Measurements from ENCODE around the gene SREBF1. TPM values are rescaled to one million over a fixed set of nuclear protein-coding genes. Genes with fewer than 3 reads are reported as not detected.

Gene SREBF1
- total and polyA plus RNA-seq, 7 experiments from 2014 or later = 22.4 to 281 (median 41.3) TPM

- DNase-seq = no peak
- POLR2A ChIA-PET = interaction anchor here (0.6 to 1.3 kb wide), 2 partner anchors 14 to 85 kb away, joined by 3 to 5 read pairs; no protein-coding TSS in a partner anchor
- H3K9me3 ChIP-seq (ENCODE audit: control insufficient read depth in 2 of 3, low read length in 3 of 3) = no peaks in the 10 kb centered on the region
- intact Hi-C loops (cut with micrococcal nuclease) = no loop called here
- ATAC-seq = no peak
- no peak overlapping the region for H3K4me3 ChIP-seq (ENCODE audit: low read length)
- H3K27me3 ChIP-seq (ENCODE audit: control insufficient read depth in 2 of 2, insufficient read depth in 2 of 2, low read length in 2 of 2) = no peaks in the 10 kb centered on the region
- no peak overlapping the region for H3K27ac ChIP-seq (ENCODE audit: low read depth, low read length)
- no peaks in the 10 kb centered on the region for H3K4me1 ChIP-seq (ENCODE audit: control insufficient read depth in 2 of 2, insufficient read depth in 2 of 2, low read length in 2 of 2)
- Mint-ChIP-seq H3K27me3 (no peaks in the 10 kb centered on the region), H3K27ac (peak overlapping the region in 4 of 9 donors; percentile 11 to 52 (median 34)), H3K4me3 (peak overlapping the region in 1 of 10 donors; percentile 59), H3K4me1 (peaks cover 1 to 13% (median 6%) of the 10 kb centered on the region in 7 donors), H3K36me3 (peaks cover 5 to 10% (median 8%) of the 10 kb centered on the region in 5 donors), H3K9me3 (no peaks in the 10 kb centered on the region)
- CTCF ChIA-PET = interaction anchor here (1.0 kb wide), 1 partner anchor 112 kb away, joined by 3 read pairs; no protein-coding TSS in a partner anchor
- H3K36me3 ChIP-seq (ENCODE audit: control insufficient read depth in 2 of 3, insufficient read depth in 3 of 3, low read length in 3 of 3) = peaks cover 0 to 36% (median 0%) of the 10 kb centered on the region in 3 experiments
Measured at GRCh38 chr17:17806611-17807274, 30.0 kb downstream of the SREBF1 start.

DNA sequence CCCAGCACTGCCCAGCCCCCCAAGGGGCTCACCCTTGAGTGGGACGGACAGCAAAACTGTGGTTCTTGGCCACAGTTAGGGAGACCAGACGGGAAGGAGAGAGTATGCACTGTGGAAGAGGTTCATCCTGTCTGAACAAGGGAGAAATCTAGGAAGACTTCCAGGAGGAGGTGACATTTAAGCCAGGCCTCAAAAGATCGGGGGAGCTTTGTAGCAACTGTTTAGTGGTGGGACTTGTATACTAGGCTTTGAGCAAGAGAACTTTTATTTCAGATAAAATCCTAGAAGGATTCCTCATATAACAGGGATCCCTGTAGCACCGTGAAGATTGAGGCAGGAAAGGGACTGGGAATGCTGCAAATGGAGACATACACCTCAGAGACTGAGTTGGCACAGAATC lies 30.8 kb downstream of the SREBF1 start:
- Histone ChIP-seq H3K9me3 (ENCODE audit: control insufficient read depth in 2 of 3, low read length in 3 of 3) (no peaks in the 10 kb centered on the region), H3K36me3 (ENCODE audit: control insufficient read depth in 2 of 3, insufficient read depth in 3 of 3, low read length in 3 of 3) (peaks cover 0 to 32% (median 0%) of the 10 kb centered on the region in 3 experiments), H3K4me1 (ENCODE audit: control insufficient read depth in 2 of 2, insufficient read depth in 2 of 2, low read length in 2 of 2) (no peaks in the 10 kb centered on the region), H3K4me3 (ENCODE audit: low read length) (no peak overlapping the region), H3K27me3 (ENCODE audit: control insufficient read depth in 2 of 2, insufficient read depth in 2 of 2, low read length in 2 of 2) (no peaks in the 10 kb centered on the region), H3K27ac (ENCODE audit: low read depth, low read length) (no peak overlapping the region)
- Mint-ChIP-seq H3K4me3 (no peak overlapping the region), H3K36me3 (peaks cover 5 to 9% (median 8%) of the 10 kb centered on the region in 5 donors), H3K27me3 (no peaks in the 10 kb centered on the region), H3K27ac (peak overlapping the region in 7 of 9 donors; percentile 13 to 78 (median 52)), H3K4me1 (peaks cover 0 to 11% (median 5%) of the 10 kb centered on the region in 7 donors), H3K9me3 (no peaks in the 10 kb centered on the region)
- intact Hi-C loops (cut with micrococcal nuclease) = no loop called here
- DNase-seq = no peak
- ChIA-PET CTCF (interaction anchor here (1.0 kb wide), 1 partner anchor 113 kb away, joined by 3 read pairs; no protein-coding TSS in a partner anchor), POLR2A (interaction anchor here (0.5 to 1.3 kb wide), 3 partner anchors 13 to 86 kb away, joined by 3 to 5 read pairs (median 3); no protein-coding TSS in a partner anchor)
- no peak for ATAC-seq

DNA sequence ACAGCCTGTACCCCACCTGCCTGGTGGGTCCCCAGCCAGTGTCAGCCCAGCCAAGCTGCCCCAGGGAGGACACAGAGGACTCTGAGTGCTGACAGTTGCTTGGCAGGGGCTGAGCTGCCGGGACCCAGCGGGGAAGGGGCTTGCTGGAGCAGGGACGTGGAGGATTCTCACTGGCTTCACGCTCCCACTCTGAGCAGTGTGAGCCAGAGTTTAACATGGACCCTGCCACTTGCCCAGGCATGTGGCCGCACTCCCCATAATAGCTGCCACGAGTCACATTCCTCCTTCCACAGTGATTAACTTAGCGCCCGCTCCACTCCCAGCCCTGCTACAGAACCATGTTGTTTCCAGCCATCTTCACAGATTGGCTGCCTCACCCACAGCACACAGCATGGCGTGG lies 31.2 kb downstream of the SREBF1 start:
- Histone ChIP-seq H3K4me3 (ENCODE audit: low read length) (no peak overlapping the region), H3K27ac (ENCODE audit: low read depth, low read length) (no peak overlapping the region), H3K27me3 (ENCODE audit: control insufficient read depth in 2 of 2, insufficient read depth in 2 of 2, low read length in 2 of 2) (no peaks in the 10 kb centered on the region), H3K4me1 (ENCODE audit: control insufficient read depth in 2 of 2, insufficient read depth in 2 of 2, low read length in 2 of 2) (no peaks in the 10 kb centered on the region), H3K36me3 (ENCODE audit: control insufficient read depth in 2 of 3, insufficient read depth in 3 of 3, low read length in 3 of 3) (peaks cover 0 to 28% (median 0%) of the 10 kb centered on the region in 3 experiments), H3K9me3 (ENCODE audit: control insufficient read depth in 2 of 3, low read length in 3 of 3) (no peaks in the 10 kb centered on the region)
- DNase-seq = no peak
- POLR2A ChIA-PET = interaction anchor here (0.5 to 1.3 kb wide), 3 partner anchors 13 to 63 kb away, joined by 3 to 5 read pairs (median 3); no protein-coding TSS in a partner anchor
- peak overlapping the region in 5 of 9 donors; percentile 24 to 78 (median 52) for H3K27ac Mint-ChIP-seq
- no peak for ATAC-seq
- H3K36me3 Mint-ChIP-seq = peaks cover 5 to 9% (median 8%) of the 10 kb centered on the region in 5 donors
- H3K27me3 Mint-ChIP-seq = no peaks in the 10 kb centered on the region
- intact Hi-C loops (cut with micrococcal nuclease) = no loop called here
- no peaks in the 10 kb centered on the region for H3K9me3 Mint-ChIP-seq
- peaks cover 0 to 11% (median 5%) of the 10 kb centered on the region in 7 donors for H3K4me1 Mint-ChIP-seq
- H3K4me3 Mint-ChIP-seq = no peak overlapping the region
- CTCF ChIA-PET = no interaction called here

- Histone ChIP-seq H3K27ac (ENCODE audit: low read depth, low read length) (no peak overlapping the region), H3K9me3 (ENCODE audit: control insufficient read depth in 2 of 3, low read length in 3 of 3) (no peaks in the 10 kb centered on the region), H3K4me1 (ENCODE audit: control insufficient read depth in 2 of 2, insufficient read depth in 2 of 2, low read length in 2 of 2) (no peaks in the 10 kb centered on the region), H3K4me3 (ENCODE audit: low read length) (no peak overlapping the region), H3K27me3 (ENCODE audit: control insufficient read depth in 2 of 2, insufficient read depth in 2 of 2, low read length in 2 of 2) (no peaks in the 10 kb centered on the region), H3K36me3 (ENCODE audit: control insufficient read depth in 2 of 3, insufficient read depth in 3 of 3, low read length in 3 of 3) (peaks cover 0 to 21% (median 0%) of the 10 kb centered on the region in 3 experiments)
- intact Hi-C loops (cut with micrococcal nuclease) = no loop called here
- ATAC-seq = no peak
- H3K36me3 Mint-ChIP-seq = peaks cover 5 to 9% (median 8%) of the 10 kb centered on the region in 5 donors
- no peaks in the 10 kb centered on the region for H3K9me3 Mint-ChIP-seq
- no peak overlapping the region for H3K4me3 Mint-ChIP-seq
- peaks cover 0 to 11% (median 5%) of the 10 kb centered on the region in 7 donors for H3K4me1 Mint-ChIP-seq
- H3K27ac Mint-ChIP-seq = peak overlapping the region in 4 of 9 donors; percentile 4 to 75 (median 56)
- DNase-seq = no peak
- ChIA-PET CTCF (no interaction called here), POLR2A (no interaction called here)
- no peaks in the 10 kb centered on the region for H3K27me3 Mint-ChIP-seq
Measured at GRCh38 chr17:17804007-17804406, 32.8 kb downstream of the SREBF1 start.

- intact Hi-C loops (cut with micrococcal nuclease) = no loop called here
- ATAC-seq (no peak), DNase-seq (no peak)
- H3K27ac Mint-ChIP-seq = peak overlapping the region in 1 of 9 donors; percentile 58
- H3K4me1 ChIP-seq (ENCODE audit: control insufficient read depth in 2 of 2, insufficient read depth in 2 of 2, low read length in 2 of 2) = no peaks in the 10 kb centered on the region
- no peak overlapping the region for H3K4me3 ChIP-seq (ENCODE audit: low read length)
- peaks cover 5 to 9% (median 9%) of the 10 kb centered on the region in 5 donors for H3K36me3 Mint-ChIP-seq
- H3K27ac ChIP-seq (ENCODE audit: low read depth, low read length) = no peak overlapping the region
- H3K27me3 ChIP-seq (ENCODE audit: control insufficient read depth in 2 of 2, insufficient read depth in 2 of 2, low read length in 2 of 2) = no peaks in the 10 kb centered on the region
- H3K9me3 ChIP-seq (ENCODE audit: control insufficient read depth in 2 of 3, low read length in 3 of 3) = no peaks in the 10 kb centered on the region
- H3K36me3 ChIP-seq (ENCODE audit: control insufficient read depth in 2 of 3, insufficient read depth in 3 of 3, low read length in 3 of 3) = peaks cover 0 to 31% (median 0%) of the 10 kb centered on the region in 3 experiments
- CTCF ChIA-PET = interaction anchor here (0.7 to 1.0 kb wide), 2 partner anchors 17 to 47 kb away, joined by 3 read pairs; no protein-coding TSS in a partner anchor
- H3K4me3 Mint-ChIP-seq = no peak overlapping the region
- peaks cover 0 to 6% (median 0%) of the 10 kb centered on the region in 7 donors for H3K4me1 Mint-ChIP-seq
- H3K9me3 Mint-ChIP-seq = no peaks in the 10 kb centered on the region
- POLR2A ChIA-PET = no interaction called here
- no peaks in the 10 kb centered on the region for H3K27me3 Mint-ChIP-seq
Measured at GRCh38 chr17:17801800-17802481, 34.8 kb downstream of the SREBF1 start.

DNA sequence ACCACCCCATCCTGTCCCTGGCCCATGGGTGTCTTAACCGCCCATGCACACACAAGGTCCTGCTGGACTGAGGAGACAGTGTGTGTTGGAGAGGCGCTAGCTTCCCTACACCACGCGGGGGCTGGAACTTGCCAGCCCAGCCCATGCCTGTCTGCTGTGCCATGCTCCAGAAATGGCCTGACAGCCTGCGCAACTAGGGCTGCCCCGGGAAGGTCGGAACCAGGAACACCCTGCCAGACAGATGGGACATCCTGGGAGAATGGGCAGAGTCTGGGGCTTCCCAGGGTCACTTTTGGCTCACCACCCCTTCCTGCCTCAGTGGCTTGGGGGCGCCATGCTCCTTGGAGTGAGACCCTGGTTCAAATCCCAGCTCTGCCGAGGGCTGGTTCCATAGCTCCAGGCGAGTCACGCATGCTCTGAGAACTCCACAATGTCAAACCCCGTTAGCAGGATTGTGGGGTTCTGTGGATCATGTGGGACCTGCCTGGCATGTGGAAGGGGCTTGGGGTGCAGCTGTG lies 36.2 kb downstream of the SREBF1 start:
- ChIA-PET CTCF (interaction anchor here (0.6 kb wide), 1 partner anchor 1415 kb away, joined by 4 read pairs; no protein-coding TSS in a partner anchor), POLR2A (no interaction called here)
- no peaks in the 10 kb centered on the region for H3K9me3 ChIP-seq (ENCODE audit: control insufficient read depth in 2 of 3, low read length in 3 of 3)
- DNase-seq (no peak), ATAC-seq (no peak)
- H3K36me3 ChIP-seq (ENCODE audit: control insufficient read depth in 2 of 3, insufficient read depth in 3 of 3, low read length in 3 of 3) = peaks cover 0 to 37% (median 0%) of the 10 kb centered on the region in 3 experiments
- no peaks in the 10 kb centered on the region for H3K9me3 Mint-ChIP-seq
- peaks cover 5 to 9% (median 6%) of the 10 kb centered on the region in 5 donors for H3K36me3 Mint-ChIP-seq
- H3K4me1 Mint-ChIP-seq = peaks cover 0 to 6% (median 0%) of the 10 kb centered on the region in 7 donors
- H3K27ac ChIP-seq (ENCODE audit: low read depth, low read length) = no peak overlapping the region
- H3K27me3 ChIP-seq (ENCODE audit: control insufficient read depth in 2 of 2, insufficient read depth in 2 of 2, low read length in 2 of 2) = no peaks in the 10 kb centered on the region
- H3K27ac Mint-ChIP-seq = no peak overlapping the region
- H3K4me3 ChIP-seq (ENCODE audit: low read length) = no peak overlapping the region
- no peaks in the 10 kb centered on the region for H3K4me1 ChIP-seq (ENCODE audit: control insufficient read depth in 2 of 2, insufficient read depth in 2 of 2, low read length in 2 of 2)
- H3K27me3 Mint-ChIP-seq = no peaks in the 10 kb centered on the region
- no peak overlapping the region for H3K4me3 Mint-ChIP-seq
- intact Hi-C loops (cut with micrococcal nuclease) = no loop called here

Data from naive thymus-derived CD4-positive, alpha-beta T cell (primary cell).